Keratinocyte (primary cell): ENCODE measurements around the gene HIPK1.

Experiments used
- EZH2 ChIP-seq: IDR thresholded peaks from one replicate; pipeline ENCODE4 v1.6.1; 2012; ENCODE audit warnings: inconsistent platforms, mild to moderate bottlenecking, low read length, moderate library complexity
- TF ChIP-seq, protein P1 (sequence below), 3 experiments: IDR thresholded peaks in 1 of 3; conservative IDR thresholded peaks in 1 of 3; optimal IDR thresholded peaks in 1 of 3; 2 replicates in 2 of 3; 3 replicates in 1 of 3; pipeline versions ENCODE3 to v1.5.1; 2011; ENCODE audit warnings: low read length in 3 of 3, mild to moderate bottlenecking in 3 of 3, moderate library complexity in 2 of 3, control low read depth in 1 of 3, inconsistent platforms in 1 of 3; ENCODE audit not compliant: insufficient read depth in 2 of 3; ENCODE audit errors: extremely low read depth in 1 of 3

DNA sequence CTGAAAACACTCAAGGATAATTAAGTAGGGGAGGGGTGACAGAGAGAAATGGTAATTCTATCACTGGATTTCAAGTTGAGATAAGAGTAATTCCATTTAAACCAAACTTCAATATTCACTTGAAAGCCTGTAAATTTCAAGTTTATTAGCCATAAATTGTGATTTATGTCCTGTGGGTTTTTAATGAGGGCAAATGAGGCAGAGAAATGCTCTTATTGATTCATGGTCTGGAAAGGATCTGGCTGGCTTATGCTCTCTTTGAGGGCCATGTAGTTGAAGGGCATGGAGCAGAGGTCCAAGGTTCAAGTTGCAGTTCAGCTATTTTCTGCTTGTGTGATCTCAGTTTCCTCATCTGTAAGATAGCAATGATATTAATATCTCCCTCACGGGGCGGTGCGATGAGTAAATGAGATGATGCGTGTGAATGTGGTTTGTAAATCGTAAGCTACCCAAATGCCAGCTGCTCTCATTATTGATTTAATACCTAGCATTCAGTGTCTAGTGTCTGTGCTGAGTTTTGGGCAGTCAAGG lies 62.4 kb downstream of the HIPK1 start:
- TF ChIP-seq, protein P1, sequence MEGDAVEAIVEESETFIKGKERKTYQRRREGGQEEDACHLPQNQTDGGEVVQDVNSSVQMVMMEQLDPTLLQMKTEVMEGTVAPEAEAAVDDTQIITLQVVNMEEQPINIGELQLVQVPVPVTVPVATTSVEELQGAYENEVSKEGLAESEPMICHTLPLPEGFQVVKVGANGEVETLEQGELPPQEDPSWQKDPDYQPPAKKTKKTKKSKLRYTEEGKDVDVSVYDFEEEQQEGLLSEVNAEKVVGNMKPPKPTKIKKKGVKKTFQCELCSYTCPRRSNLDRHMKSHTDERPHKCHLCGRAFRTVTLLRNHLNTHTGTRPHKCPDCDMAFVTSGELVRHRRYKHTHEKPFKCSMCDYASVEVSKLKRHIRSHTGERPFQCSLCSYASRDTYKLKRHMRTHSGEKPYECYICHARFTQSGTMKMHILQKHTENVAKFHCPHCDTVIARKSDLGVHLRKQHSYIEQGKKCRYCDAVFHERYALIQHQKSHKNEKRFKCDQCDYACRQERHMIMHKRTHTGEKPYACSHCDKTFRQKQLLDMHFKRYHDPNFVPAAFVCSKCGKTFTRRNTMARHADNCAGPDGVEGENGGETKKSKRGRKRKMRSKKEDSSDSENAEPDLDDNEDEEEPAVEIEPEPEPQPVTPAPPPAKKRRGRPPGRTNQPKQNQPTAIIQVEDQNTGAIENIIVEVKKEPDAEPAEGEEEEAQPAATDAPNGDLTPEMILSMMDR (optimal IDR thresholded peaks at IDR 0.05 in 1 of 3, IDR thresholded peaks at IDR 0.05 in 1 of 3, conservative IDR thresholded peaks at IDR 0.05 in 1 of 3; ENCODE audit: extremely low read depth in 1 of 3, insufficient read depth in 2 of 3, low read length in 3 of 3): no peak
- no peak for TF ChIP-seq EZH2
